ENCODE results near the gene ARL3. TPM values are rescaled to one million over a fixed set of nuclear protein-coding genes. Genes with fewer than 3 reads are reported as not detected.

ARL3 gene
- total RNA-seq, 1 donor from 2014 or later, result 3.3 TPM

DNA sequence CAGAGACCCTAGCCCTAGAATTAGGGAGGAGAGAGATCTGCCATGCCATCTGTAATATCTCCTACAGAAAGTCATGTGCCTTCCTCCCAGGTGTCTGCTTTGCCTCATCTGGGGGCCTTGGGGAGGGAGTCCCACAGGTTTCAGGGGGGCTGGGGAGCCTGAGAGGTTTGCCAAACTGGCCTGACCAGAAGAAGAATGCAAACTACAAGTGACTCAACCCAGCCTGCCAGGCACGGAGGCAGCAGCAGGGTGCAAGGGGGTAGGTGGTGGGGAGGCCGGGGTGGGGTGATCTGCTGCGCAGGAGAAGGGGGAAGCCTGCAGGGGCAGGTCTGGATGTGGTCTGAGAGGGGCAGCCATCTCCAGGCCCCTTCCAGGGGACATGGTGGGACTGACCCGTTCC, 79.5 kb downstream of the ARL3 start:
- ATAC-seq, result peak; percentile 59

GRCh38 chr10:102633848-102634247, 80.3 kb downstream of the ARL3 start:
- ATAC-seq, result no peak

GRCh38 chr10:102633287-102633686, 80.9 kb downstream of the ARL3 start:
- ATAC-seq, result no peak

DNA sequence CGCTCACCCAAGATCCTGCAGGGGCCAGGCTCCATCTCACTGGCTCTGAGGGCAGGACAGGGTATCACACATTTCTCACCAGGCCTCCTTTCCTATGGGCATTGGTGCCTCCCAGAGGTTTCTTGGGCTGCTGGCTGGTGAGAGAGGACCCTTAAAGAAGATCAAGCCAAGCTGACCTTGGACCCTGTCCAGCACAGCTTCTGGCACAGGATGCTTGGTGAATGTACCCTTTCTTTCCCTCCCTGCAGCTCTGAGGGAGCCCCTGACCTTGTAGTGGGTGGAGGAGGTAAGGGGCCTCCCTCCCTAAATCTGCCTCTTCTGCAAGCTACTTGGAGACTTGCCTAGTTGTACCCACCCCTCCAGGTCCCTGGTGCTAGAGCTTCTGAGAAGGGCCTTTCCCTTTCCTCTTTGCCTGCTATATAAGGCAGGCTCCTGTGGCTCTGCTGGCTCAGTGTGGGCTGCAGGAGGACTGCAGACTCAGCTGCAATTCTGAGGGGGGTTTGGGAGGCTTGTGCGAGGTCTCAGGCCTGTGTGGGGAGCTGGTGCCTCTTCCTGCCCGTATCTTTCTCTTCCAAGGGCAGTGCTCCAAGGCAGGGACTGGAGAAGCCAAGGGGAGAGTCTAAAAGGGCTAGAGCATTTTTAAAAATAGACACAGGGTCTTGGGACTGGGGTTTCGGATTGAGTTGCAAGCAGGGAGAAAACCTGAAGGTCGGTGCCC, 81.6 kb downstream of the ARL3 start:
- no peak for ATAC-seq

DNA sequence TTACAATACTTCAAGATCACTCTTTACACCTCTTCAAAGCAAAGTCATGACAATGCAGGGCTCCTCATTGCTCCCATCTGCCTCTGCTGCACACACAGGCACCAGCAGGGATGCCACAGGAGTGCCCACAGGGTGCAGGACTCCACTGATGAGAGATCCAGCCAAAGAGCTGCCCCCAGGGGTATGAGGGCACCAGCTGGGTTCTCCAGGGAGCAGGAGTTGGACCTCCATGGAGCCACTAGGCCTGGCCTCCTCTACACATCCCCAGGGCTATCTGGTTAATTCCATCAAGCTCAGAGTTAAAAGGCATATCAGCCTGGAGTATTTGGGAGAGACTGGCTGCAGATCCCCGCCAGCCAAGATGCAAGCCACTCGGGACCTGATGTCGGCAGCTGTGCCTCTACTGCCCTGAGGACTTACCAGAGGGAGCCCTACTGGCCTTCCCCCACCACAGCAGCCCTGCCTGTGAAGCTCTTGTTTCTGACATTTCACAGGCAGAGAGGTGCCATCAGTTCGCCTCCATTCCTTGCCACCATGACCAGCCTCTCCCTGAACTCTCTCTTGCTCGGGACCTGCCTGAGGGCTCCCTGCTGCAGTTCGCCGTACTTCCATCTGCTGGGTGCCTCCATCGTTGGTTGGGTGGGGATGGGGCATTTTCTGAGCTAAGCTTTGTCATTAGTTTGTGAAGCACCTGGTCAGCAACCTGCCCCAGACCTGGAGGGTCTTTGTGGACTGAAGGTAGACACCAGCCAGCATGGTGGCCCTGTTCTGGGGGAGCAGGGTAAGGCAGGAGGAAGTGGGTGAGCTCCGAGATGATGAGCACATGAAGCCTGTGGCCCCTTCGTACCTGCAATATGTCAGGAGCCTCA, 82.4 kb downstream of the ARL3 start:
- ATAC-seq, result no peak

GRCh38 chr10:102630663-102631062, 83.5 kb downstream of the ARL3 start:
- ATAC-seq, result no peak

DNA sequence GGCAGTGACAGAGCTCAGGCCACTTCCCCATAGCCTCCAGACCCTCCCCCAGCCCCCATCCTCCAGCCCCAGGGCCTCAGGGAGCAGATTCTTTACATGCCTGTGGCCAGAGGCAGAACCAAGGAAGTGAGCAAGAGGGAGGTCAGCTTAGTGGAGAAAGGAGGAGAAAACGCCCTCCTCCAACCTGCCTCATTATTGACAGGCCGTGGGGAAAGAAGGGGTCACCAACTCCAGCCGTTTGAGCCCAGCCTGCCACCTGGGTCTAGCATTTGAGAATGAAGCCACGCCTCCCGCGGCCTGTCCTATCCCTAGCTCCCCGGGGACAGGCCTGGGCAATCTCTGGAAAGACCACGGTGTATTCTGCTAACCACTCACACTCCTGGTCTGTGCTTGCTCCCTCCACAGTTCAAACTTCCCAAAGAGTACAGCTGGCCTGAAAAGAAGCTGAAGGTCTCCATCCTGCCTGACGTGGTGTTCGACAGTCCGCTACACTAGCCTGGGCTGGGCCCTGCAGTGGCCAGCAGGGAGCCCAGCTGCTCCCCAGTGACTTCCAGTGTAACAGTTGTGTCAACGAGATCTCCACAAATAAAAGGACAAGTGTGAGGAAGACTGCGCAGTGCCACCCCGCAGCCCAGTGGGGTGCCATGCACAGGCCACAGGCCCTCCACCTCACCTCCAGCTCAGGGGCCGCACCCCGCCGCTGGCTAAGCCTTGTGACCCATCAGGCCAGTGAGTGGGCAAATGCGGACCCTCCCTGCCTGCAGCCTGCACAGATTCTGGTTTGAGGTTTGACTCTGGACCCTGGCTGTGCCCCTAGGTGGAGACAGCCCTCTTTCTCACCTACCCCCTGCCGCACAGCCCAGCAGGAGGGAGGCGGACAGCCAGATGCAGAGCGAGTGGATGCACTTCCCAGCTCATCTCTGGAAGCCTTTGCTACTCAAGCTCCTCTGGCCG, 84.3 kb downstream of the ARL3 start:
- no peak for ATAC-seq

GRCh38 chr10:102628451-102628911, 85.7 kb downstream of the ARL3 start:
- no peak for ATAC-seq

- ATAC-seq, result no peak
Measured at GRCh38 chr10:102627736-102628293, 86.4 kb downstream of the ARL3 start.

DNA sequence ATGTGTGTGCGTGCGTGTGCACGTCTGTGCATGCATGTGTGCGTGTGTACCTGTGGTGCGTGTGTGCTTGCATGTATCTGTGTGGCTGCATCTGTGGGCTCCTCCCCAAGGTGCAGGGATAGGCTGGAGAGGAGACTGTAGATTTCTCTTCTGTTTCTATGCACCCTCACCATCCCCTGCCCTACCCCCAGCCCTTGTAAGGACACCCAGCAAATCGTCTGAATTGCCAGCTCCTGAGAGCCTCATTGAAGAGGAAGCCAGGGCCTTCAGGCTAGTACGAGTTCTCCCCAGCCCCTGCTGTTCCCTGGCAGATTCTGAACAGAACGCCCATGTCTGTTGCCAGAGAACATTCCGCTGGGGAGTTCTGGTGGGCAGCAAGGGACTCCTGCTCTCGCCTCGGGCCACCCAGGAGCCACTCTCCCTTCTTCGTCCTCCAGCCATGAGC, 86.9 kb downstream of the ARL3 start:
- no peak for ATAC-seq

GRCh38 chr10:102626026-102626685, 88.0 kb downstream of the ARL3 start:
- ATAC-seq, result no peak

DNA sequence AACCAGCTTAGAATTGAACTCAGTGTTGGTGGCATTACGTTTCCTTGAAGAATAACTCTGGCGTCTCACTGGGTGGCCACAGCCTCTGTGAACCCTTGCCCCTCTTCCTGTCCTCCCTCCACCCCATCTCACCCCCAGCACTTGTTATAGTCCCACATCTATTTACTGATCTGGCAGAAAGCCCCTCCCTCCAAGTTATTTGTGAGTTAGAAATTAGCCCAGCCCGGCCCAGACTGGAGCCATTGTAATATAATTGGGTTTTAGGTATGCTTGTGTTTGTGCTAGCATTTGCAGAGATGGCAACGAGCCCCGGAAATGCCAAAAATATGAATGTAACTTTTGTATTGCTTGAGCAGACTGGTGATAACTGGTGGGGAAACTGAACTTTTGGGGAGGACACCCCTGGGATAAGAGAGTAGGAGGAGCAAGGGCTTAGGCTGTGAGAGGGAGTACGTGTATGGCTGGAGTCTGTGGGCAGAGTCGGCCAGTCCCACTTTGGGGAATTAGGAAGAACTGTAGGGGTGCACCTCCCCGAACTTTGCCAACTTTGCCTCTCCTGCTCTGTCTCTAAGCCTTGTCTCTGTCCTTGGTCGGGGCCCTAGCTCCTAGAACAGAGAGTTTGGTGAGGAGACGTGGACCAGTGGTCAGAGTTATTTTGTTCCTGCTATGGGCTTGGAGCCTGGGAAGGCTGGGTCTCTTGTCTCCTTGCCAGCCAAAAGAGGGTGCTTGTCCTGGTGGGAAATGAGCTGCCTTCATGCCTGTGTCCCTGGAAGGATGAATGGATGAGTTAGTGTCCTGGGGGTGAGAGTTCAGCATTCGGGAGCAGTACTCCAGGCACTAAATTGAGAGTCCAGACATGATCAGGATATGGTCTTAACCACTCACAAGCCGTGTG, 89.2 kb downstream of the ARL3 start:
- no peak for ATAC-seq

DNA sequence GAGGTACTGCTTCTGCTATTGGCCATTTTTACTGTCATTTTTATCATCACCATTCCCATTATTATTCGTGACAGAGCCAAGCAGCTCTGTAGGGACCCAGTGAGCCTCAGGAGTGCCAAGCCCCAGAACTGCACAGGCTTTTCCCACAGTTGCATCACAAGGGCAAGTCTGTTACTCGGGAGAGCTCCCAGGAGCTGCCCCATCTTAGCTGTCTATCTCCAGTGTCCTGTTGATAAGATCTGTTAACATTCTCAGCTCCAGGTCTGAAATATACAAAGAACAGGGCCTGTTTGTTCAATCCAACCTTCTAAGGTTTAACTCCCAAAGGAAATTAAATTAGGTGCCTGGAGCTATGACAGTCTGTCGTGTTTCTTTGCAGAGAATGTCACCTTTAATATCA, 90.1 kb downstream of the ARL3 start:
- ATAC-seq, result no peak

Other genes starting within 250 kb of the ARL3 start
- gene ACTR1A, start 211.7 kb downstream of the ARL3 start, total RNA-seq, result 67.3 TPM
- 9.4 TPM for gene SUFU, start 210.4 kb downstream of the ARL3 start, total RNA-seq
- 29.1 TPM for gene TRIM8, start 69.9 kb downstream of the ARL3 start, total RNA-seq
- gene SFXN2, start 239 bp upstream of the ARL3 start, total RNA-seq, result 10.6 TPM
- 19.6 TPM for gene WBP1L, start 29.6 kb upstream of the ARL3 start, total RNA-seq
- 0.76 TPM for gene CYP17A1, start 123.0 kb upstream of the ARL3 start, total RNA-seq
- 8.0 TPM for gene BORCS7, start 139.9 kb upstream of the ARL3 start, total RNA-seq
- 0.12 TPM for gene AS3MT, start 155.1 kb upstream of the ARL3 start, total RNA-seq
- gene CNNM2, start 203.9 kb upstream of the ARL3 start, total RNA-seq, result 2.3 TPM